ENCODE measurements around the gene ITIH4.

DNA sequence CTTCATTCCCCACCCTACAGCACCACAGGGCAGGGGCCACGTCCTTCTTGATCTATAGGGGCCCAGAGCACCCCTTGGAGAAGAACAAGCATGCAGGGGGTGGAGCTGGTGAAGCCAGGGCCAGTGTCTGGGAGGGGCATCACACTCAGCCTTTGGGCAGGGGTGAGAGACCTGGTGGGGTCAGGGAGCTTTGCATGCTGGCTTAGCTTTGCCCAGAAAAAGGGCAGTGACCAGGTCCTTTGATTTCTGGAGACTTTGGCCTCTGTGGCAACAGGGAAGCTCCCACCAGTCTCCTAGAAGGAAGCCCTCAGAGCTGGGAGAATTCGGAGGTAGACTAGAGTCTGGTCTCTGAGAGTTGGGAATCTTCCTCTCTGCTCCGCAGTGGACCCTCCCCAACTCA, 990 bp downstream of the ITIH4 start:
- TF ChIP-seq, protein P1, sequence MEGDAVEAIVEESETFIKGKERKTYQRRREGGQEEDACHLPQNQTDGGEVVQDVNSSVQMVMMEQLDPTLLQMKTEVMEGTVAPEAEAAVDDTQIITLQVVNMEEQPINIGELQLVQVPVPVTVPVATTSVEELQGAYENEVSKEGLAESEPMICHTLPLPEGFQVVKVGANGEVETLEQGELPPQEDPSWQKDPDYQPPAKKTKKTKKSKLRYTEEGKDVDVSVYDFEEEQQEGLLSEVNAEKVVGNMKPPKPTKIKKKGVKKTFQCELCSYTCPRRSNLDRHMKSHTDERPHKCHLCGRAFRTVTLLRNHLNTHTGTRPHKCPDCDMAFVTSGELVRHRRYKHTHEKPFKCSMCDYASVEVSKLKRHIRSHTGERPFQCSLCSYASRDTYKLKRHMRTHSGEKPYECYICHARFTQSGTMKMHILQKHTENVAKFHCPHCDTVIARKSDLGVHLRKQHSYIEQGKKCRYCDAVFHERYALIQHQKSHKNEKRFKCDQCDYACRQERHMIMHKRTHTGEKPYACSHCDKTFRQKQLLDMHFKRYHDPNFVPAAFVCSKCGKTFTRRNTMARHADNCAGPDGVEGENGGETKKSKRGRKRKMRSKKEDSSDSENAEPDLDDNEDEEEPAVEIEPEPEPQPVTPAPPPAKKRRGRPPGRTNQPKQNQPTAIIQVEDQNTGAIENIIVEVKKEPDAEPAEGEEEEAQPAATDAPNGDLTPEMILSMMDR (IDR thresholded peaks at IDR 0.05): no peak
- no peak for TF ChIP-seq POLR2AphosphoS5 (IDR thresholded peaks at IDR 0.05)

All from esophagus muscularis mucosa (tissue), 3 donors.